Activated T-helper 1 cell treated with Interleukin-2 at 50 U/mL for 16 hours (primary cell): ENCODE results near the gene OPN3.

Experiments used
- DNase-seq: peaks from one replicate; pipeline ENCODE4 v3.0.0-alpha.2; 2020; ENCODE audit warnings: low read depth

OPN3 gene

GRCh38 chr1:241645199-241645598 lies 5.0 kb upstream of the OPN3 start:
- DNase-seq: no peak

DNA sequence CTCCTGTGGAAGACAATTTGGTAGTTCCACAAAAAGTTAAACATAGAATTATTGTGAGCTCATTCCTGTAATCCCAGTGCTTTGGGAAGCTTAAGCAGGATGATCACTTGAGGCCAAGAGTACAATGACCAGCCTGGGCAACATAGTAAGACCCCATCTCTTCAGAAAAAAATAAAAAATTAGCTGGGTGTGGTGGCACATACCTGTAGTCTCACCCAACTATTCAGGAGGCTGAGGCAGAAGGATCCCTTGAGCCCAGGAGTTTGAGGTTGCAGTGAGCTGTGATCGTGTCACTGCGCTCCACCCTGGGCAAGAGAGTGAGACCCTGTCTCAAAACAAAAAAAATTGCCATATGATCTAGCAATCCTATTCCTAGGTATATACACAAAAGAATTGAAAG lies 4.1 kb upstream of the OPN3 start:
- DNase-seq: no peak

DNA sequence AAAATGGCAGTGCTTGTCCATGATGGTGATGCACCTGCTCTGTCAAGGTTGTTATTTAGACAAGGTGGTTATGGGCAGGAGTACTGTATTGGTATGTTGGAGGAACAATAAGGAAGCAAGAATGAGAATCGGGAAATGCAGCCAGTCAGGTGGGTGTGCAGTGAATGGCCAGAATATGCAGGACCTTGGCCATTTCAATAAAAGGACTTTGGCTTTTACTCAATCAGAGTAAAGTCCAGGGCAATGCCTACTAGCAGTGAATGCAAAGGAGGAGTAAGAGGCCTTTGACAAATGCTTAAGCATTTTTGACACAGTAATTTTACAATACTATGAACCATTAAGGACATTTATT lies 2.4 kb upstream of the OPN3 start:
- no peak for DNase-seq

- DNase-seq: no peak
These were observed 1.8 kb upstream of the OPN3 start for GRCh38 chr1:241641773-241642592.

DNA sequence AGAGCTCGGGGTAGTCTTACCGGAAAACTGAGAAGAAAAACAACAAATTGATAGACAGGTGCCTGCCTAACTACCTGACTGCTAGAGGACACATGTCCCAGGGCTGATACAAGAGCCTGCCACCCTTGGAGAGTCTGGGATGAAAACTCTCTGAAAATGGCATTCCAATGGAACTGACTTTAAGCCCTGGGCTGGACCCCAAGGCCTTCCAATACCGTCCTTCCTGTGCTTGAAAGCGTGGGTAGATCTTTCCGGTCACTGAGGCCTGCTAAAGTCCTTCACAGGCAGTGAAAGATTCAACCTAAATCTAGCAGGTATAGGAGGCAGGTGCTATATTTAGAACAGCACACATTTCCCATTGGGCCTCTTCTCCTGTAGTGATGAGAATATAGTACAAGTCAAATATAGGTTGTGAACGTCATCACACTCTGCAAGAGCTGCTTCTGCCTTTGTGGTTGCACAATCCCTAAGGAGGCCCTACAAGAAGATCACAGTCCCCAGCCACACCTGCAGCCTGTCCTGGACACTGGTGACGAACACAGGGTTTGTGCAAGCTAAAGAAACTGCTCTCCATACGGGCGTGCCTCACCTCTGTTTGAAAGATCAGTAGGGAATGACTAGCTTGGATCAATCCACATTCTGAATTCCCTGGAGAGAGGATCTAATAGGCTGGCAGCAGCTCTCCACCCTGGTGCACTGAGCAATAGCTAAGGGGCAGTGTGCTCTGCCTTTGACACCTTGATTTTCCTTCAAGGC lies 876 bp upstream of the OPN3 start:
- DNase-seq: no peak

GRCh38 chr1:241639623-241640148 lies 483 bp downstream of the OPN3 start:
- peak; percentile 4 for DNase-seq

DNA sequence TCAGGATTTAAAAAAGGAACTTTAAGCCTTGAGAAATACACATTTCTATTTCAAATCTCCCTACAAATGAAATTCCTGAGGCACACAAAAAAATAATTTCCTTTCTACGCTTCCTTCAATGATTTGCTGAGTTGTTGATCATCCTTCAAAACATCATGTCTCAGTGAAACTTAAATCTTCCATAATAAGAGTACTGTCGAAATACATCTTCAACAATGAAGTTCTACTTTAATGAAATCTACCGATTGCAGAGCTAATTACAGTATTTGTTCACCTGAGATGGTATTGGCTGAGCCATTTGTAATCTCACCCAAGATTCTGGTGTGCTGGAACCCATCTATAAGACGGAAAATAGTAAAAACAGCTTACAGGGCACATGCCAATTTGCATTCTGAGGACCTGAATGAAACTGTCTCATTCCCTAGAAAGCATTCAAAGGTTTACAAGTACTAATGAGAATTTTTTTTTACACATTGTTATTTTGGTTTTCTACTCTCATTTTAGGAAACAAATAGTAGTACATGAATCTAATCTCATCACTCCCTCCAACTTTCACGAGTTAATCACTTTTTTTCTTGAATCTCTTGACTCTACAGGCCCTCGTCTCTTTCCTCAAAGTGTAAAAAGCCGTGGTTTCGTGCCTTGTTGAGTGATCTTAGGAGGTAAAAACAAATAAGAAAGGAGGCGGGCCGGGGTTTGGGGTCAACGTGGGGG lies 1.1 kb downstream of the OPN3 start:
- DNase-seq: no peak

DNA sequence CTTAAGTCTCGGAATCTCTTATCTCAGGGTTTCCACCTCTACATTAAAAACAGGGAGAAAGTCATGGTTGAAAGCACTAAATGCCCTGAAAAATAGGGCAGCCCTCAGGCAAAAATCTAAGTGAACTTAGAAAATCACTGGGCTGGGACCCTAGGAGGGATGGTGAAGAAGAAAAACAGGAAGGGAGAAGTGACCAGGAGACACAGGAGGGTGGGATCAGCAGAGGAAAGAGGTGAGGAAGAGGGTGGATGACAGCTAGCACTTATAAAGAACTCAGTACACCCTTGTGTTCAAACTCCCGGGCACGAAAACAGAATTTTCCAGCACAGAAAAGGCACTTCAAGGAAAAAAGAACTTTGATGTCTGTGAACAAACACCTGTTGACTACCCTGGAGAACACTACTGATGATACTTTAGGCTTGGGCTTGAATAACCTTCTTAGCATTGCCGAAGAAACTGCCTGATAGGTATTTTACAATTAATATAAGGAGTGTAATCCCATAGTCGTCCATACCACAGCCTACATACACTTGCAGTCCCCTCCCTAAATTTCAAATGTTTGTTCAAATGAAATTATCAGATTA lies 2.0 kb downstream of the OPN3 start:
- DNase-seq: no peak

DNA sequence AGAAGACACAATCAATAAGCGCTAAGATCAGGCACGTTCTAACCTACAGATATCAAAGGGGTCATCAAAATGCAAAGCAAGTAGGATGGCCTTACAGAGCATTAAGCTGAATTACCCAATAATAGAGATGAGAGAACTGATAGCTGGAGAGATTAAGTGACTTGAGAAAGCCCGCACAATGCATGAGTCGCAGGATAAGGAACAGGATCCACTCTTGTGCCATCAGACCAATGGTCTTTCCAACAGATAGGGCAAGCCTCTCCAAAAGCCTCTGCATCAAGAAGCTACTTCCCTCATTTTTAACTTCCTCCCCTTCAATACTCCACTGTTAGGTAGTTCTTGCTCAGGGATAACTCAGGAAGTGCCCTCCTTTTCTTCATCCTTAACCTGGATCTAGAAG lies 2.6 kb downstream of the OPN3 start:
- DNase-seq: no peak

- no peak for DNase-seq
These were observed 3.1 kb downstream of the OPN3 start for GRCh38 chr1:241637046-241637590.

GRCh38 chr1:241636291-241636690 lies 3.9 kb downstream of the OPN3 start:
- DNase-seq: no peak

- no peak for DNase-seq
These were observed 4.5 kb downstream of the OPN3 start for GRCh38 chr1:241635556-241636152.

GRCh38 chr1:241632987-241633386 lies 7.2 kb downstream of the OPN3 start:
- DNase-seq: no peak

DNA sequence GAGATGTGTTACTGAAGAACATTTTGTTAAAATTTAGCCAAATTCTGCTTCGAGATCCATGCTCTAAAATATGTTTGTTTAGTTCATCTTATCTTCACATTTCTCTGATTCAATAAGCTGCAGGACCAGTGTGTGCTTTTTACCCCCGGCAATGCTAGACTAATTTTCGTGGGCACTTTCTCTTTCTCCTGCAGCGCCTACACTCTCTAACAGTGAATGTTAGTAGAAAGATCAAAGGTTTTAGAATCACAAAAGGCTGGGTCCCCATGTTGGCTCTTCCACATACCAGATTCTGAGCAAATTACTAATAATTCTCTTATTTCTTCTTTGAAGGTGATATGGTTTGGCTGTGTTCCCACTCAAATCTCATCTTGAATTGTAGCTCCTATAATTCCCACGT lies 8.5 kb downstream of the OPN3 start:
- DNase-seq: no peak

- no peak for DNase-seq
These were observed 9.3 kb downstream of the OPN3 start for GRCh38 chr1:241630899-241631298.

DNA sequence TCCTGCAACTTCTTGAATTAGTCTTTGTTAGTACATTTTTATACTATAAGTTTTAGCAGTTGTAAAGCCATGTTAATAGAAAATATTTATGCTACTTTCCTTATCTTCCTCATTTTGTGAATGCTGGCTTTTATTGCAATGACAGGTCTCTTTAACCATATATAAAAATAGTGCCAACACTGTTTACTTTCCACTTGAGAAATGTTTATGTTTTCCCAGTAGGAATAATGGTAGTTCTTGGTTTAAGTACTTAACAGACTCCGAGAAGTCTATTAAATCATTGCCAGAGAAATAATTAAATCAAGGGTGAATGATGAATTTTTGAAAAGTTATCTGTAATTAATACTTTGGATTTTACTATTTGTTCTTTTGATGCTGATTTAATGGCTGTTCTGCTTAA lies 9.7 kb downstream of the OPN3 start:
- no peak for DNase-seq

DNA sequence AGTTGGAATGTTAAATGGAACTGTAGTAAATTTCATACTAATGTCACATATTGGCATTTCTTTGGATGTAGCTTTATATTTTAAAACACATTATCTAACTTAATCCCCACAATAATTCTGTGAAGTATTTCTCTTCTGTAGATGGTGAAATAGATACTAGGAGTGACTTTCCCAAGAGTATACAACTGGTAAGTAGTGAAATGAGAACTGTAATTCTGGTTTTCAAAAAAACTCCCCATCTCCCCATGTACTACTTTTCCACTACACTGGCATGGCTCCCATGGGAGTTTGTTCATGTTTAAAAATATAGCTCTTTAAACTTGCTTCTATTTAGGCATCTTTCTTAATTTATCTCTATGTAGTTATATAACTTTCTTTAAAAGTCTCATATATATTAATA lies 10.2 kb downstream of the OPN3 start:
- no peak for DNase-seq

DNA sequence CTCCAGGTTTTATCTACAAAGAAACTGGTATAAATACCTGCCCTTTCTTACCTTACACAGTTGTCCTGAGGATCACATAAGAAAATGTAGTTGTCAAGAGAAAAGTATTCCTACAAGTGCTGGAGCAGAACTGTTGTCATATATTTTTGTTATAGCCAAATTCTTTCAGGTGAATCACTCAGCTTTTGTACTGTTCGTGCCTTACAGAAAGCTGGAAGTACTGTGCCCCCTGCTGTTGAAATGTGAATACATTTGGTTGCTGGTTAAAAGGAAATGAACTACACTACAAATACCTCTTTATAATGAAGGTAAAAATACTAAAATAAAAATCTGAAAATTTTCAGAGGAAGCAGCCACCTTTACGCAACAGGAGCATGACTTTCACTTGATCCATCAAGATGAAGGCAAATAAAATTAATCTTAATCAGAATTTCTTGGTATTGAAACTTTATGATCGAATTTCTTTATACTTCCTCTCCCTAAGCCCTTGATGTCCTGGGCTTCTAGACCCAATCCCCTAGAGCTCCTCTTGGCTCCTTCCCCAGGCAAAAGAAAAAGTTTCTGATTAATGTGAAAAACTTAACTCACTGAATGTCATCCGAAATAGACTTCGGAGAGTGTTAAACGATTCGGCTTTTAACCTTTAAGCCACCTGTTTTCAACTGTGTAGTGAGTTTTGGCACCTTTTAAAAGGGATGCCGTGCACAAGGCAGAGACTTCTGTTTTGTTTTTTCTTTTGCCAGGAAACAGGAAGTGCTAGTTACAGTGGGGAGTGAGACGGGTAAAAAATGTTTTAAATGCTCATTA lies 12.5 kb downstream of the OPN3 start:
- no peak for DNase-seq

- DNase-seq: no peak
These were observed 15.2 kb downstream of the OPN3 start for GRCh38 chr1:241624935-241625334.

GRCh38 chr1:241622669-241623068 lies 17.5 kb downstream of the OPN3 start:
- no peak for DNase-seq

- DNase-seq: no peak
These were observed 22.7 kb downstream of the OPN3 start for GRCh38 chr1:241617426-241617825.
